ENCODE measurements around the gene ZNF710.

The ZNF710 gene

DNA sequence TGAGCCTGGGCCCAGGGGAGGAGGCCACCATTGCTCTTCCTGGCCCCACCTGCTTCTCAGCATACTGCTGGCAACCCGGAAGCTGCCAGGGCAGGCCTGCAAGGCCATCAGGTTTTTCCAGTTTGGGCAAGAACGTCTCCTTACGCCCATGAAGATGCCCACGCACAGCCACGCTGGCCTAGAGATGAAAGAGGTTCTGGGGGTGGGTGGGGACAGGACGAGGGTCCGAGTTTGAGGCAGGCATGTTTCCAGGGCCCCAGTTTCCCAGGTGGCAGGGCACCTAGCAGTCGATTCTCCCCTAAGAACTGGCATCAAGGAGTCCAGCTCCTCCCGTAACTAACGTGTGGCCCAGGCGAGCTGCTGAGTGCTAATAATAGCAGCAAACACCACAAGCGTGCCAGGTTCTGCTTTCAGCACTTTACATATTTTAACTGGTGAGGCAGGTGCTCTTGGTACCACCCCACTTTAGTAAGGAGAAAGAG lies 45.8 kb downstream of the ZNF710 start:
- ChIA-PET CTCF (interaction anchor here (2.4 kb wide), 1 partner anchor 24 kb away, joined by 10 read pairs; no protein-coding TSS in a partner anchor), POLR2A (no interaction called here)
- TF ChIP-seq, protein P1, sequence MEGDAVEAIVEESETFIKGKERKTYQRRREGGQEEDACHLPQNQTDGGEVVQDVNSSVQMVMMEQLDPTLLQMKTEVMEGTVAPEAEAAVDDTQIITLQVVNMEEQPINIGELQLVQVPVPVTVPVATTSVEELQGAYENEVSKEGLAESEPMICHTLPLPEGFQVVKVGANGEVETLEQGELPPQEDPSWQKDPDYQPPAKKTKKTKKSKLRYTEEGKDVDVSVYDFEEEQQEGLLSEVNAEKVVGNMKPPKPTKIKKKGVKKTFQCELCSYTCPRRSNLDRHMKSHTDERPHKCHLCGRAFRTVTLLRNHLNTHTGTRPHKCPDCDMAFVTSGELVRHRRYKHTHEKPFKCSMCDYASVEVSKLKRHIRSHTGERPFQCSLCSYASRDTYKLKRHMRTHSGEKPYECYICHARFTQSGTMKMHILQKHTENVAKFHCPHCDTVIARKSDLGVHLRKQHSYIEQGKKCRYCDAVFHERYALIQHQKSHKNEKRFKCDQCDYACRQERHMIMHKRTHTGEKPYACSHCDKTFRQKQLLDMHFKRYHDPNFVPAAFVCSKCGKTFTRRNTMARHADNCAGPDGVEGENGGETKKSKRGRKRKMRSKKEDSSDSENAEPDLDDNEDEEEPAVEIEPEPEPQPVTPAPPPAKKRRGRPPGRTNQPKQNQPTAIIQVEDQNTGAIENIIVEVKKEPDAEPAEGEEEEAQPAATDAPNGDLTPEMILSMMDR (IDR thresholded peaks at IDR 0.05; ENCODE audit: insufficient read depth, low read length, missing control alignments): no peak
- DNase-seq (ENCODE audit: low read depth, low spot score): no peak
- H3K4me3 ChIP-seq (ENCODE audit: low read depth, low read length): no peak overlapping the region

DNA sequence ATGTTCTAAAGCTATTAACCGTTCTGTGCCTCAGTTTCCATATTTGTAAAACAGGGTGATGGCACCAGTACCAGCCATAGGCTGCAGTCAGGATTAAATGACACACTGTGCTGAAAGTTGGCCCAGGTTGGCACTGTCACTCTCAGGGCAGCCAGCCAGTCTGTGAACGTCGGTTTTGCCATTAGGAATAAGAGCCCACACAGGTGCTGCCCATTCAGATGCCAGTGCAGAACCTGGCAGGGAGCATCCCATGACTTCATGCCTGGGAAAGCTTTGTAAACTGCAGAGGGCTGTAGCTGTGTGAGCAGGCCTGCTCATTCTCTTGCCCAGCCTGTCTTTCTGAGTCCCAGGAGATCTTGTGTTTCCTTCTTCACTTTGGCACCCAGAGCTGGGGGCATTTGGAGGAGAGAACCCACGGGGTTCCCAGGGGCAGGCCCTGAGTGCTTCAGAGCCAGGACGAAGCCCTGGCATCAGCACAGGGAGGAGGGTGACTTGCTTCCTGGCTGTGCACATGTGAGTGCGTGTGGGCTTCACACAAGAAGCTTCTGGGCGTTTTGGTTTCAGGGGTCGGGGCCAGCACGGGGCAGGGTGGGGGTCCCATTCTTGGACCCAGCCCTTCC lies 46.9 kb downstream of the ZNF710 start:
- TF ChIP-seq, protein P1 (IDR thresholded peaks at IDR 0.05; ENCODE audit: insufficient read depth, low read length, missing control alignments): no peak
- no peak for DNase-seq (ENCODE audit: low read depth, low spot score)
- H3K4me3 ChIP-seq (ENCODE audit: low read depth, low read length): no peak overlapping the region
- POLR2A ChIA-PET: no interaction called here
- CTCF ChIA-PET: interaction anchor here (0.9 to 2.3 kb wide), 2 partner anchors 14 to 23 kb away, joined by 3 to 13 read pairs; no protein-coding TSS in a partner anchor

DNA sequence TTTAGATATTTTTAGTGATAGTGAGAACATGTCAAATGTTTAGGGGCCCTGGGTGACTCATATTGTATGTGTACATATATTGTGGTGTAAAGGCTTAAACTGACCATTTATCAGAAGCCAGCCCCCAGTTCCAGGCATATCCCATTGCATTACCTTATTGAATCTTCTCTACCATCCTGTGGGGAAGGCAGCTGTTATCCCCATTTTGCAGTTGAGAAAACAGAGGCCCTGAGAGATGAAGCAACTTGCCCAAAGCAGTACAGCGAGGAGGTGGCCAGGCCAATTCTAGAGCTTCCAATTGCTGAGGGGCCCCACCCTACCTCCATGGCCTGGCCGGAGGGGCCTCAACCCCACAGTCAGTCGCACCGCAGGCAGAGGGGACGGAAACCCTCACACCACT lies 47.9 kb downstream of the ZNF710 start:
- ChIA-PET POLR2A (interaction anchor here (0.6 kb wide), 1 partner anchor 203 kb away, joined by 3 read pairs; no protein-coding TSS in a partner anchor), CTCF (interaction anchor here (1.1 to 2.3 kb wide), 2 partner anchors 13 to 22 kb away, joined by 4 to 13 read pairs; no protein-coding TSS in a partner anchor)

DNA sequence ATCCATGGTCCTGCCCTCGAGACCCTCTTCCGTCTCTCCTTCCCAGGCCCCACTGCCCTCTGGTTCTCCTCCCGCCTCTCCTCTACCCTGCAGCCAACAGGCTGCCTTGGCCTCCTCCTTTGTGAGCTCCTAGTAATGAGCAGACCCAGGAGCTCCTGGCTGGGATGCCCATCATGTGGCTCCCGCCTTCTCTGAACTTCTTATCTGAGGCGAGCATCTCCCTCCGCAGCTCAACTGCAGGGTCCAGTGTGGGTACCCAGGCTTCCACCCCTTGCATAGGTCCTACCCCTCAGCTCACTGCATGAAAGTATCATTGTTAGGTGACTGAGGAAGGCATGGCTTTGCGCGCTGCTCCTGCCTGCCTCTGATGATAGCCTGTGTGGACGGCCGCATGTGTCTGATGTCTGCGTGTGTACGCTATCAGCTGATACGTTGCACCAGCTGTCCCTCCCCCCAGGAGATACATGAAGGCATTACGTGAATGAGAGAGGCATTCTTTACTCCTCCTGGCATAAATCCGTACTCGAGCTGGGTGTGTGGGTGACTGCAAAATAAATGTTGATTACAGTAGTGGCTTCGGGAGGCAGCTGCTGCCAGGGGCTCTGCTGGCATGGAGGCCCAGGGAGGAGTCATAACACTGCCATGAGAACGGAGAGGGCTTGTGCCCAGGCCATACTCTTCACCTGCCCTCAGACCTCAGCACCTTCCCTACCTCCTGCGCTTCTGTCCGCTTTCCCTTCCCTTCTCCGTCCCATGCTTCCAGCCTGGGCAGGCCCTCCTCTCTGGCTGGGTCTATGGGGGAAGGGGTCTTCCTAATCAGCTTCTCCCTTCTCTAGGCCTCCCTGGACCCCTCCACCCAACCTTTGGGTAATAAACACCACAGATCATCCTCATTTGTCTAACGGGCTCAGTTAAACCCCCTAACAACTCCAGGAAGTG lies 48.8 kb downstream of the ZNF710 start:
- TF ChIP-seq, protein P1 (IDR thresholded peaks at IDR 0.05; ENCODE audit: insufficient read depth, low read length, missing control alignments): no peak
- no peak for DNase-seq (ENCODE audit: low read depth, low spot score)
- ChIA-PET POLR2A (interaction anchor here (0.6 kb wide), 1 partner anchor 204 kb away, joined by 3 read pairs; no protein-coding TSS in a partner anchor), CTCF (interaction anchor here (1.1 to 2.3 kb wide), 3 partner anchors 12 to 159 kb away, joined by 3 to 13 read pairs (median 4); no protein-coding TSS in a partner anchor)
- H3K4me3 ChIP-seq (ENCODE audit: low read depth, low read length): no peak overlapping the region

More for the DNA sequence above, 47.9 kb downstream of the ZNF710 start:
- no peak for DNase-seq (ENCODE audit: low read depth, low spot score)
- no peak overlapping the region for H3K4me3 ChIP-seq (ENCODE audit: low read depth, low read length)
- TF ChIP-seq, protein P1 (IDR thresholded peaks at IDR 0.05; ENCODE audit: insufficient read depth, low read length, missing control alignments): no peak

DNA sequence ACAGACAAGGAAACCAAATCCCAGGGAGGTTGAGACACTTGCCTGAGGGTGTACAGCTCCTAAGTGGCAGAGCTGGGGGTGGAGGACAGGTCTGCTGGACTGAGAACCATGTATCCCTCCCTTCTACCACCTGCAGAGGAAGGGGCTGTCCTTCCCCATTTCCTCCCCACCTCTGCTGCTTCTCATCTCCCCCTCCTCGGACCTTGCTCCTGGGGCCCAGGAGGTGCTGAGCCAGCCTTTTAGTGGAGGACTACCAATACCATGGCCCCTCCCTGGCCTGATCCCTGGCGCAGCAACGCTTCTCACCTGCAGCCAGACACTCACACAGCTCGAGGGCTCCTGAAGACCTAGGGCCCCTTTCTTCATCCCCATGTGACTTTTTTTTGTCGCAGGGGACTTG lies 50.8 kb downstream of the ZNF710 start:
- POLR2A ChIA-PET: no interaction called here
- CTCF ChIA-PET: no interaction called here
- H3K4me3 ChIP-seq (ENCODE audit: low read depth, low read length): no peak overlapping the region
- TF ChIP-seq, protein P1 (IDR thresholded peaks at IDR 0.05; ENCODE audit: insufficient read depth, low read length, missing control alignments): no peak
- DNase-seq (ENCODE audit: low read depth, low spot score): no peak
